ENCODE measurements around the gene PSAPL1. TPM values are rescaled to one million over a fixed set of nuclear protein-coding genes. Genes with fewer than 3 reads are reported as not detected.
"Not testable (repeated sequence)": the region's sequence is repeated elsewhere in the genome, so short reads cannot be mapped to it uniquely, and the experiment has no call there.

The PSAPL1 gene
- polyA plus RNA-seq, 1 donor from 2014 or later, result not detected

DNA sequence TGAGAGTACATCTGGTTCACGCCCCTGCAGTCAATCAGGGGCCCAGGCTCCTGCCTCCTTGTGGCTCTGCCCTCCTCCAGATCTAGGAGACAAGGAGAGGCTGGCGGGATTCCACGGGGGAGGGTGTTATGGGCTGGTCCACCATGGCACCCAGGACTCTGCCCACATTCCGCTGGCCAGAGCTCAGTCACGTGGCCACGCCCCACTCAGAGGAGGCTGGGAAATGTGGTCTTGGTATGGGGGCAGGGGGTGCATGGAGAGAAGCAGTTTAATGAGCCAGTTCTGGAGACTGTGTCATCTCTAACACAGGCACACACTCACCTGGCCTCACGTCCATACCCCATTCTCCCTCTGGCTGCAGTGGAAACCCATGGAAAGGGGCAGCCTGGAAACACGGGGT lies 31.5 kb upstream of the PSAPL1 start:
- H3K4me3 Mint-ChIP-seq, result no peak overlapping the region
- H3K9me3 Mint-ChIP-seq, result peaks cover 3 to 9% (median 3%) of the 10 kb centered on the region in 3 donors
- peaks cover 2% of the 10 kb centered on the region for H3K27me3 Mint-ChIP-seq
- H3K4me1 Mint-ChIP-seq, result peaks cover 0 to 3% (median 0%) of the 10 kb centered on the region in 3 donors
- H3K27ac Mint-ChIP-seq, result no peak overlapping the region
- peaks cover 4% of the 10 kb centered on the region for H3K36me3 Mint-ChIP-seq

DNA sequence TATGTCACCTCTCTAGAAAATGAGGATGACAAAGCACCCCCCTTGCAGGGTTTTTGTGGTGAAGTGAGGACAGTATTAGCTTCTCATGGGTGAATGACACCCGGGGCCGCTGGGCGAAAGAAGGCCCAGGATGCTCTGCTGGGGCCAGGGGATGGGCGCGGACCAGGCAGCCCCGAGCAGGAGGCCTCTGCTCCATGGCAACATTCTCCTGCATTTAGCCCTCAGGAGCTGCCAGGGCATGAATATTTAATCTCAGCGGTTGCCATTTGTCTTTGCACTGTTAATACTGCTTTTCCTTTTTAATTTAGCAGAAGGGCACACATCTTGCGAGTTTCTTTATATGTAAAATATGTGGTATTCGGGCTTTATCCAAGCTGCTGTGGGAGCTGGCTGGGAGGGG lies 30.3 kb upstream of the PSAPL1 start:
- Mint-ChIP-seq H3K27ac (no peak overlapping the region), H3K36me3 (peaks cover 4% of the 10 kb centered on the region), H3K4me1 (peaks cover 0 to 3% (median 0%) of the 10 kb centered on the region in 3 donors), H3K4me3 (no peak overlapping the region), H3K27me3 (peaks cover 2% of the 10 kb centered on the region), H3K9me3 (peaks cover 3 to 7% (median 3%) of the 10 kb centered on the region in 3 donors)

DNA sequence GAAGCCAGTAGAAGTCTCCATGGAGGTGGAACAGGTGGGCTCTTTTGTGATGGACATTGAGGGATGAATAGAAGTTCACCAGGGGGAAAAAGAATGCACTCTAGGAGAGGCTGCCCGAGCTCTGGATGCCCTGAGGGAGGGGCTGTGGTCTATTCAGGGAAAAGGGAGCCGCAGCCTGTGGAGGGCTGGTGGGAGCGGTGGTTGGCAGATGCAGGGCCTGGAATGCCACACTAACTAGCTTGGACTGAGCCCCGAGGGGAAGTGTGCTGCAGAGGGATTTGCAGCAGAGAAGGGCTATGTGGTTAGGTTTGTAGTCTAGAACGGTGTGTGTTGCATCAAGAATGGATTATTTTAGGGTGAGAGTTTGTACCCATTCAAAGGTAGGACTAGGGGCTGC lies 29.5 kb upstream of the PSAPL1 start:
- H3K27me3 Mint-ChIP-seq, result peaks cover 2% of the 10 kb centered on the region
- H3K4me1 Mint-ChIP-seq, result peaks cover 0 to 3% (median 0%) of the 10 kb centered on the region in 3 donors
- no peak overlapping the region for H3K4me3 Mint-ChIP-seq
- H3K9me3 Mint-ChIP-seq, result peaks cover 3 to 6% (median 3%) of the 10 kb centered on the region in 3 donors
- H3K36me3 Mint-ChIP-seq, result peaks cover 4% of the 10 kb centered on the region
- peak overlapping the region in 1 of 3 donors; percentile 68 for H3K27ac Mint-ChIP-seq

DNA sequence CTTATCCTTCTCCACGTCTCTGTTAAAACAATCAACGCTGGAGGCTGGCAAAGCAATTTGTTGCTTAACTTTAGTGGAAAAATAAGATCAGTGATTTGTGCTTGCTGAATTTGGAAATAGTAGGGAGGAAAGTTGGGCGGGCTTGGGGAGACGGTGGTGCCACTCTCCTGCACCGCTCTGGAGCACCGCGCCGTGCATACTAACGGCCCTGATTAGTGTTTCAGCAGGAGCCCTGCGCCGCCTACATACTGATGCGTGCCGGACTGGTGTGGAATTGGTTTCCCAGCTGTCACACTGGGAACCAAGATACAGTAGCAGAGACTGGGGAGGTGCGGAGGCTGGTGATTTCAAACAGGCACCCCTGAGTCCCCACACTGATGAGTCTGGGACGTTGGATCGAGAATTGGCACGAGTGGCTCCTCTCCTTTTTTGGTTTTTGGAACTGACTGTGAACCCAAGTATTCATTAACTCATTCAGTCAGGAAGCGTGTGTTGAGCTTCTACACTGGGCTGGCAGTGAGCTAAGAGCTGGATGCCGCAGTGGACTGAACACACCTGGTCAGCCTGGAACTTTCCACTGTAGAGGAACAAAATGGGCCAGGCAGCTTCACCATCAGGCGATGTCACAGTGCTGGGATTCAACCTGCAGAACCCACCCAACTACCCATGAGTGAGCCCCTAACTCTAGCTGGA lies 29.0 kb upstream of the PSAPL1 start:
- Mint-ChIP-seq H3K27ac (no peak overlapping the region), H3K9me3 (peaks cover 0 to 3% (median 3%) of the 10 kb centered on the region in 3 donors), H3K4me1 (no peaks in the 10 kb centered on the region), H3K27me3 (peaks cover 2% of the 10 kb centered on the region), H3K4me3 (no peak overlapping the region), H3K36me3 (peaks cover 2% of the 10 kb centered on the region)

DNA sequence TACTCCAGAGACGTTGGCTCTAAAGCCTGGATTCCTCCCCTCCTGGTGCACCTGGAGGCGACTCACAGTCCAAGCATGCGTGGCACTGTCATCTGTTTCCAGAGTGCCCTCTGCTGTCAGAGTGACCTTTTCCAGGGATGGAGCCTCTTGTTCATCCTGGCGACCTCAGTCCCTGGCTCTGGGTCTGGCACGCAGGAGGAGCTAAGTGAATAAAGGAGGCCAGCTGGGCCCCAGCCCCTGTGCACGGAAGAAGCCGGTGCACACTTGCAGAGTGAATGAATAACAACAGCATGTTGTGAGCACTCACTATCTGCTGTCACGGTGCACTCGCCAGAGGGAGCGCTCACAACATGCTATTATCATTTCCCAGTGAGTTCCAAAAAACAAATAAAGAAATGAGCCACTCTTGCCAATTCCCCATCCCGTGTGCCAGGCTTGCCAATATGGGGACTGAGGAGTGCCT lies 27.8 kb upstream of the PSAPL1 start:
- Mint-ChIP-seq H3K9me3 (peaks cover 0 to 3% (median 3%) of the 10 kb centered on the region in 3 donors), H3K36me3 (peaks cover 2% of the 10 kb centered on the region), H3K4me3 (no peak overlapping the region), H3K4me1 (no peaks in the 10 kb centered on the region), H3K27me3 (peaks cover 2% of the 10 kb centered on the region), H3K27ac (no peak overlapping the region)

DNA sequence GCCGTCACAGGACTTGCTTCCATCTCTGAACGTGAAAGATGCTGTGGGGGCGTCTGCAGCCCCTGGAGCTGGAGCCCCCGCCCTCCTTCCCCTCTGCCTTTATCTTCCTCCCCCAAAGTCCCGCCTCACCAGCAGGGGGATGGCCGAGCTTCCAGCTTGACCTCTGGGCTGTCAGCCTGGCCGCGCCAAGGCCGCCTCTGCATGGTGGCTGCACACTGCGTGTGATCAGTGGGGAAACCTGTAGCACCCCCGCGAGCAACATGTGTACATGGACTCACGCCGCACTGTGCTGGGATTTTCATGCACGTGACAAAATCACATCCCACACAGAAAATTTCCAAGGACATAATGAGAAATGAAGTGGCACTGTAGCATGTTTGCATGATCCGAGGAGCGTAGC lies 26.5 kb upstream of the PSAPL1 start:
- peaks cover 0 to 3% (median 3%) of the 10 kb centered on the region in 3 donors for H3K9me3 Mint-ChIP-seq
- H3K4me1 Mint-ChIP-seq, result no peaks in the 10 kb centered on the region
- H3K27me3 Mint-ChIP-seq, result peaks cover 2% of the 10 kb centered on the region
- H3K4me3 Mint-ChIP-seq, result no peak overlapping the region
- H3K36me3 Mint-ChIP-seq, result peaks cover 2% of the 10 kb centered on the region
- peak overlapping the region in 1 of 3 donors; percentile 78 for H3K27ac Mint-ChIP-seq

DNA sequence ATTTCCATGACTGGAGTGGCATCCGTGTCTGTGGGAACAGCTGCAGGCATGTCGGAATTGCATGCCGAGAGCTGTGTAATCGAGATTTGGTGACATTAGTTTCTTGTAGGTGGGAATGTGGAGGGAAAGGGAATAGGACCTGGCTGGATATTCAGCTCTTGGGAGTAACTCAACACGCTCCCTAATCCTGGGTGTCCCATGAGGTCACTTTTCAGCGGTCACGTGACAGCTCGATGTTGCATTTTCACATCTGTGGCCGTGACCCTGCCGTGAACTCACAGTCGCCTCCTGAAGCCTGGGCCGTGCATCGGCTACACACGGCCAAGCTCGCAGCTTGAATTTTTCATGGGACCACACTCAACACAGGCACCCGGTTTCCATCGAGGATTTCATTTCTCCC lies 25.8 kb upstream of the PSAPL1 start:
- Mint-ChIP-seq H3K4me3 (no peak overlapping the region), H3K27me3 (peaks cover 2% of the 10 kb centered on the region), H3K36me3 (peaks cover 2% of the 10 kb centered on the region), H3K4me1 (no peaks in the 10 kb centered on the region), H3K9me3 (peaks cover 0 to 3% (median 3%) of the 10 kb centered on the region in 3 donors), H3K27ac (no peak overlapping the region)

DNA sequence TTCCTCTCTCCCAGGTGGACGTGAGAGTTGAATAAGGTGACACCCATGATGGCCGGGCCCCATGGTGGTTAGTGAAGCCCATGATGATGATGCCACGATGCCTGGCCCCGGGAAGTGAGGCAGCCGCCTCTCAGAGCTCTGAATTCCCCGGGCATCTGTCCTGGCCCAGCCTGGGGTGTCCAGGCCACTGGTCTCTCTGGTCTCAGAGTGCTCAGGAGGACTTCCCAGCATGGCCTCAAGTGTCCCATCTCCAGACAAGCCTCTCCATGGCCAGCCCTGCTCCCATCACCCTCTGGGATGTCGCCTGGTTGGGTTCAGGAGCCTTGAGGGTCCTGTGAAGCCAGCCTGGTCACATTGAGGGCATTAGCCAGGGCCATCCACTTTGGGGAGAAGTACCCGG lies 24.7 kb upstream of the PSAPL1 start:
- Mint-ChIP-seq H3K27me3 (peaks cover 2% of the 10 kb centered on the region), H3K27ac (no peak overlapping the region), H3K9me3 (peaks cover 0 to 2% (median 0%) of the 10 kb centered on the region in 3 donors), H3K36me3 (peaks cover 2% of the 10 kb centered on the region), H3K4me1 (no peaks in the 10 kb centered on the region), H3K4me3 (no peak overlapping the region)

DNA sequence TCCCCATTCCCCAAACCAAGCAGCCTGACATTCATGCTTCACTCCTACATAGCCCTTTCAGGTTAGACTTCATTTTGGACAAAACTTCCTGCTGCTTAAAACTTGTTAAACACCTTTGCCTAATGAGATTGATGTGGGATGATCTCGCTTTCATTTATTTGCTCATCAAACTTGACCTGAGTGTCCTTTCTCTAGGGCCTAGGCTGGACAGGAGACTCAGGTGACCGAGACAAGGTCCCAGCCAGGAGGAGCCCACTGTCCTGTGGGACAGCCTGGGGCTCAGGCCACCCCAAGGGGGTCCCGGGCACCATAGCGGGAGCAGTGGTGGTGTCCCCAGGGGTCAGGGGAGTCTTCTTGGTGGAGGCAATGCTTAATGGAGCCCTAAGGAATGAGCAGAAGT lies 23.7 kb upstream of the PSAPL1 start:
- H3K27me3 Mint-ChIP-seq, result peaks cover 2% of the 10 kb centered on the region
- H3K27ac Mint-ChIP-seq, result no peak overlapping the region
- H3K4me1 Mint-ChIP-seq, result no peaks in the 10 kb centered on the region
- no peaks in the 10 kb centered on the region for H3K36me3 Mint-ChIP-seq
- no peaks in the 10 kb centered on the region for H3K9me3 Mint-ChIP-seq
- no peak overlapping the region for H3K4me3 Mint-ChIP-seq

DNA sequence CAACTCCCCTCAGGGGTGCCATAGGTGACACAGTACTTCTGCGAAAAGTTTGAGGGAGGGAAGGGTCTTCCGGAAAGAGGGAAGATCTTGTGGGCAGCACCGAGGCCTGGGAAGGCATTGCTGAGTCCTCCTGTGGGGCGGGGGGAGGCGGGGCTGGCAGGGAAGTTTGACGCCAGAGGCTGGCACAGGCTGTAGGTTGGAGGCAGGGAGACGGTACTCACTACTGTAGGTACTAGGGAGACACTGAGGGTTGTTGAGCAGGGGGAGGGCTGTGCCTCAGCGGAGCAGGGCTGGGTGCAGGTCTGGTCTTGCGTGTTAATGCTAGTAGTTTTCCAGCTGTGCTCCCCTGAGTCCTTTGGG lies 23.3 kb upstream of the PSAPL1 start:
- Mint-ChIP-seq H3K4me1 (no peaks in the 10 kb centered on the region), H3K27me3 (peaks cover 2% of the 10 kb centered on the region), H3K36me3 (no peaks in the 10 kb centered on the region), H3K9me3 (no peaks in the 10 kb centered on the region), H3K4me3 (peak overlapping the region in 1 of 4 donors; percentile 32), H3K27ac (no peak overlapping the region)

DNA sequence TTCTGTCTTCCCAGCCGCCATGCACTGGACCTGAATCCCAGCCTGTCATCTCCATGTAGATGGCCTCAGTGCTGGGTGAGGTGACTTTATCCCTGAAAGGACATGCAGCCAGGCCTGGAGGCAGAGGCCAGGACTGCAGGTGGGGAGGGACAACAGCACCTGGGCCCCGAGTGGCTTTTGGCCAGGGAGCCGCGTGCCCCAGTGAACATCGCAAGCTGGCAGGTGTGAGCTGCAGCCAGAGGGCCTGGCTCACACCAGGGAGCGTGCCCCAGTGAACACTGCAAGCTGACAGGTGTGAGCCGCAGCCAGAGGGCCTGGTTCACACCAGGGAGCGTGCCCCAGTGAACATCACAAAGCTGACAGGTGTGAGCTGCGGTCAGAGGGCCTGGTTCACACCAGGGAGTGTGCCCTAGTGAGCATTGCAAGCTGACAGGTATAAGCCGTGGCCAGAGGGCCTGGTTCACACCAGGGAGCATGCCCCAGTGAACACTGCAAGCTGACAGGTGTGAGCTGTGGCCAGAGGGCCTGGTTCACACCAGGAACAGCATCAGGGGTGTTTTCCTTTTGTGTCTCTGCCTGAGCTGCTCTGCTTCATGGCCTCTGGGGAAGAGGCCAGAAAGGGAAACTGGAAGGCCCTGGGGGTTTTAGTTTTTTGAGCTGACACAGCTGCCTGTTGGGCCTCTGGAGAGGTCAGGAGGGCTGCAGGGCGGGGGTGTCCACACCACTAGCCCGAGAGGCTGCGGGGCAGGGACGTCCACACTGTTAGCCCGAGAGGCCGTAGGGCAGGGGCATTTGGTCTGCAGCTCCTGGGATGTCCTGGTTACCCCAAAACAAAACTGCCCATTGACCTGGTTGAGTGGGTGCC lies 22.7 kb upstream of the PSAPL1 start:
- Mint-ChIP-seq H3K27ac (no peak overlapping the region), H3K4me3 (no peak overlapping the region), H3K27me3 (peaks cover 2% of the 10 kb centered on the region), H3K9me3 (peaks cover 0 to 2% (median 0%) of the 10 kb centered on the region in 3 donors), H3K4me1 (no peaks in the 10 kb centered on the region), H3K36me3 (no peaks in the 10 kb centered on the region)

DNA sequence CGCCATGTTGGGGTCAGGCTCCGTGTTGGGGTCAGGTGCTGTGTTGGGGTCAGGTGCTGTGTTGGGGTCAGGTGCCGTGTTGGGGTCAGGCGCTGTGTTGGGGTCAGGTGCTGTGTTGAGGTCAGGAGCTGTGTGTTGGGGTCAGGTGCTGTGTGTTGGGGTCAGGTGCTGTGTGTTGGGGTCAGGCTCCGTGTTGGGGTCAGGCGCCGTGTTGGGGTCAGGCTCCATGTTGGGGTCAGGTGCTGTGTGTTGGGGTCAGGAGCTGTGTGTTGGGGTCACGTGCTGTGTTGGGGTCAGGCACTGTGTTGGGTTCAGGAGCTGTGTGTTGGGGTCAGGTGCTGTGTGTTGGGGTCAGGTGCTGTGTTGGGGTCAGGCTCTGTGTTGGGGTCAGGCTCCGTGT lies 18.1 kb upstream of the PSAPL1 start:
- not testable (repeated sequence) for H3K27me3 Mint-ChIP-seq, H3K36me3 Mint-ChIP-seq, H3K4me3 Mint-ChIP-seq, H3K9me3 Mint-ChIP-seq, H3K4me1 Mint-ChIP-seq, H3K27ac Mint-ChIP-seq

DNA sequence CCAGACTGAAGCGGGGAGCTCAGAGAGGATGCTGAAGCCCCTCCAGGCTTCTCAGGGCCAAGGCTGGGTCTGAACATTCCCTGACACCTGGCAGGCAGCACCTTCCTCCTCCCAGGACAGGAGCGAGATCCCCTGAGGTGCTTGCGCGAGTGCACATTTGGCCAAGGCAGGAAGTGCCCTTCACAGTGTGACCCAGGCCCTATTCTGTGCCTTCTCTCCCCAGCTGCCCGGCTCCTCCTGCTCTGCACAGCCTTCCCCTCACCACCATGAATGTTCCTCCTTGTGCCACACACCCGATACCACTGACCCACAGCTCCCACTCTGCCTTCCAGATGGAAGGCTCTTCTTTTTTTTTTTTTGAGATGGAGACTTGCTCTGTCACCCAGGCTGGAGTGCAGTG lies 17.1 kb upstream of the PSAPL1 start:
- Mint-ChIP-seq H3K36me3 (no peaks in the 10 kb centered on the region), H3K9me3 (peaks cover 0 to 4% (median 0%) of the 10 kb centered on the region in 3 donors), H3K4me1 (peaks cover 0 to 2% (median 0%) of the 10 kb centered on the region in 3 donors), H3K27ac (no peak overlapping the region), H3K4me3 (no peak overlapping the region), H3K27me3 (no peaks in the 10 kb centered on the region)

DNA sequence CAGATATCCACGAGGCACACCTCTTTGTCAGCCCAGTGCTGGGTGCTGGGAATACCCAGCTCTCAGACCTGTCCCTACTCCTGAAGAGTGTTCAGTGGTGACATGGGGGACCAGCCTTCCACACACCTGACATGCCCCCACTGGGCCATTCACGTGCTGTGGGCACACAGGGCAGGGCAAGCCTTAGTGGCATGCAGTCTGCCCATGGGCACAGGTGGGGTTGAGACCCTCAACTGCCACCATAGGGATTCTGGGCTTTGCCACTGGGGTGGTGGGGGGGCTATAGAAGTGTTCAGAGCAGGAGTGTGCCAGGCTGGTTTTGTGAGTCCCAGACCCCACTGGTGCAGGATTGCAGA lies 16.7 kb upstream of the PSAPL1 start:
- Mint-ChIP-seq H3K27ac (no peak overlapping the region), H3K9me3 (peaks cover 0 to 4% (median 0%) of the 10 kb centered on the region in 3 donors), H3K36me3 (no peaks in the 10 kb centered on the region), H3K27me3 (no peaks in the 10 kb centered on the region), H3K4me1 (peaks cover 0 to 2% (median 0%) of the 10 kb centered on the region in 3 donors), H3K4me3 (no peak overlapping the region)

DNA sequence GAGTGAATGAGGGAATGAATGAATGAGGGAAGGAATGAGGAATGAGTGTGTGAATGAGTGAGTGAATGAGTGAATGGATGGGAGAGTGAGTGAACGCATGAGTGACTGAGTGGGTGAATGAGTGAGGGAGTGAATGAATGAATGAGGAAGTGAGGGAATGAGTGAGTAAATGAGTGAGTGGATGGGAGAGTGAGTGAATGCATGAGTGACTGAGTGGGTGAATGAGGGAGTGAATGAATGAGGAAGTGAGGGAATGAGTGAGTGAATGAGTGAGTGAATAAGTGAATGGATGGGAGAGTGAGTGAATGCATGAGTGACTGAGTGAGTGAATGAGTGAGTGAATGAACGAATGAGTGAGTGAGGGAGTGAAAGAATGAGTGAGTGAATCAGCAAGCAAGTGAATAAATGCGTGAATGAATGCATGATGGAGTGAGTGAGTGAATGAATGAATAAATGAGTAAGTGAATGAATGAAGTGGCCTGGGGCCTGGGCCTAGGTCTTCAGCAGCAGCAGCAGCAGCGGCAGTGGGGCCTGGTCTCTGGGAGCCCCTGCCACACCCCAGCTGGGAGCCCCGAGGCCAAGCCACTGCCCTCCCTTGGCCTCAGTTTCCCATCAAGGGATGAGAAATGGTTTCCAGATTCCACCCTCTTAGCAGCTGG lies 16.2 kb upstream of the PSAPL1 start:
- Mint-ChIP-seq H3K4me1 (peaks cover 0 to 2% (median 0%) of the 10 kb centered on the region in 3 donors), H3K27ac (no peak overlapping the region), H3K36me3 (no peaks in the 10 kb centered on the region), H3K27me3 (peaks cover 2% of the 10 kb centered on the region), H3K4me3 (no peak overlapping the region), H3K9me3 (peaks cover 0 to 4% (median 0%) of the 10 kb centered on the region in 3 donors)
